ENCODE data around the gene PDE7B.

DNA sequence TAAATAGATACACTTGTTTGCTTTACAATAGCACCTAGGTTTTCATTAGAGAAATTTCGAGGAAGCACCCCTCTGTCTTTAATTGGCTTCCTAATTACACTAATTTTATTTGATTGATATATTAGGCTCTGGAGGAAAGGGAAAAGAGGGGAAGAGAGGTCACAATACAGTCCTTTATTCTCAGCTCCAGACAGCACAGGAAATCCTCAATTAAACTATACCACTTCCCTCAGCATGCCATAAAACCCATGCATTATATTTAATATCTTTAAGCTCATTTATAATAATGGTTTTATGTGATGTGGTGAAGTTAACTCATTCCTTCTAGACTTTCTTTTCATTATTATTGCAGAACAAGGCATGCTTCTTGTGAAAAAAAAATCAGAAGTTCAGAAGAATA, 17.7 kb upstream of the PDE7B start:
- TF ChIP-seq ZNF704 (tag by site-specific recombination; IDR thresholded peaks at IDR 0.05), result no peak
- TF ChIP-seq, protein P1, sequence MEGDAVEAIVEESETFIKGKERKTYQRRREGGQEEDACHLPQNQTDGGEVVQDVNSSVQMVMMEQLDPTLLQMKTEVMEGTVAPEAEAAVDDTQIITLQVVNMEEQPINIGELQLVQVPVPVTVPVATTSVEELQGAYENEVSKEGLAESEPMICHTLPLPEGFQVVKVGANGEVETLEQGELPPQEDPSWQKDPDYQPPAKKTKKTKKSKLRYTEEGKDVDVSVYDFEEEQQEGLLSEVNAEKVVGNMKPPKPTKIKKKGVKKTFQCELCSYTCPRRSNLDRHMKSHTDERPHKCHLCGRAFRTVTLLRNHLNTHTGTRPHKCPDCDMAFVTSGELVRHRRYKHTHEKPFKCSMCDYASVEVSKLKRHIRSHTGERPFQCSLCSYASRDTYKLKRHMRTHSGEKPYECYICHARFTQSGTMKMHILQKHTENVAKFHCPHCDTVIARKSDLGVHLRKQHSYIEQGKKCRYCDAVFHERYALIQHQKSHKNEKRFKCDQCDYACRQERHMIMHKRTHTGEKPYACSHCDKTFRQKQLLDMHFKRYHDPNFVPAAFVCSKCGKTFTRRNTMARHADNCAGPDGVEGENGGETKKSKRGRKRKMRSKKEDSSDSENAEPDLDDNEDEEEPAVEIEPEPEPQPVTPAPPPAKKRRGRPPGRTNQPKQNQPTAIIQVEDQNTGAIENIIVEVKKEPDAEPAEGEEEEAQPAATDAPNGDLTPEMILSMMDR (tag by site-specific recombination; IDR thresholded peaks at IDR 0.05), result no peak

Data from HEK293 (cell line).